Trophoblast cell (in vitro differentiated cells and primary cell): ENCODE data around the gene RAB18.

ENCODE experiments used
- DNase-seq, 2 donors: peaks; one replicate each; pipeline ENCODE4 v3.0.0-alpha.2; 2016
- H2AFZ ChIP-seq: 2 replicates; pipeline ENCODE4 v1.6.1; 2013; ENCODE audit warnings: low read length, moderate library complexity, mild to moderate bottlenecking; ENCODE audit not compliant: insufficient read depth, poor library complexity
- H2AK5ac ChIP-seq: 2 replicates; pipeline ENCODE4 v1.6.1; 2013; ENCODE audit warnings: mild to moderate bottlenecking, low read length
- H2BK120ac ChIP-seq: 2 replicates; pipeline ENCODE4 v1.6.1; 2013; ENCODE audit warnings: low read length, mild to moderate bottlenecking, moderate library complexity; ENCODE audit not compliant: insufficient read depth, poor library complexity
- H2BK12ac ChIP-seq: 2 replicates; pipeline ENCODE4 v1.6.1; 2013; ENCODE audit warnings: mild to moderate bottlenecking, low read length, moderate library complexity
- H2BK5ac ChIP-seq: 2 replicates; pipeline ENCODE4 v1.6.1; 2013; ENCODE audit warnings: low read length, low read depth, moderate library complexity, mild to moderate bottlenecking; ENCODE audit not compliant: poor library complexity
- H3K14ac ChIP-seq: 2 replicates; pipeline ENCODE4 v1.6.1; 2013; ENCODE audit warnings: mild to moderate bottlenecking, low read length
- H3K18ac ChIP-seq: 2 replicates; pipeline ENCODE4 v1.6.1; 2013; ENCODE audit warnings: mild to moderate bottlenecking, low read length
- H3K23ac ChIP-seq: 2 replicates; pipeline ENCODE4 v1.6.1; 2013; ENCODE audit warnings: low read length
- H3K27ac ChIP-seq: 2 replicates; pipeline ENCODE4 v1.5.1; 2013; ENCODE audit warnings: low read depth, mild to moderate bottlenecking, inconsistent platforms, low read length, moderate library complexity
- H3K27me3 ChIP-seq: 2 replicates; pipeline ENCODE4 v1.6.1; 2013; ENCODE audit warnings: inconsistent platforms, mild to moderate bottlenecking, low read length, moderate library complexity; ENCODE audit not compliant: insufficient read depth
- H3K36me3 ChIP-seq, 2 experiments: 1 replicate in 1 of 2; 2 replicates in 1 of 2; pipeline ENCODE4 v1.6.1; 2013; ENCODE audit warnings: low read length in 2 of 2, mild to moderate bottlenecking in 2 of 2, moderate library complexity in 1 of 2; ENCODE audit not compliant: insufficient read depth in 2 of 2, control insufficient read depth in 1 of 2
- H3K4ac ChIP-seq: 2 replicates; pipeline ENCODE4 v1.6.1; 2013; ENCODE audit warnings: low read depth, mild to moderate bottlenecking, low read length, moderate library complexity
- H3K4me1 ChIP-seq, 2 experiments: 1 replicate in 1 of 2; 2 replicates in 1 of 2; pipeline ENCODE4 v1.6.1; 2013; ENCODE audit warnings: low read length in 2 of 2, mild to moderate bottlenecking in 2 of 2, moderate library complexity in 1 of 2; ENCODE audit not compliant: insufficient read depth in 2 of 2, control insufficient read depth in 1 of 2
- H3K4me2 ChIP-seq: 2 replicates; pipeline ENCODE4 v1.6.1; 2013; ENCODE audit warnings: inconsistent platforms, mild to moderate bottlenecking, low read length, moderate library complexity
- H3K4me3 ChIP-seq: 2 replicates; pipeline ENCODE4 v1.5.1; 2013; ENCODE audit warnings: mild to moderate bottlenecking, low read depth, low read length, inconsistent platforms
- H3K79me1 ChIP-seq: one replicate; pipeline ENCODE4 v1.6.1; 2013; ENCODE audit warnings: low read length
- H3K79me2 ChIP-seq: 2 replicates; pipeline ENCODE4 v1.6.1; 2013; ENCODE audit warnings: low read length, mild to moderate bottlenecking; ENCODE audit not compliant: control insufficient read depth, insufficient read depth, poor library complexity
- H3K9ac ChIP-seq: 2 replicates; pipeline ENCODE4 v1.6.1; 2013; ENCODE audit warnings: mild to moderate bottlenecking, low read length
- H3K9me3 ChIP-seq: 2 replicates; pipeline ENCODE4 v1.6.1; 2013; ENCODE audit warnings: low read depth, mild to moderate bottlenecking, control low read depth, inconsistent platforms, low read length; ENCODE audit not compliant: insufficient read depth
- H4K12ac ChIP-seq: 2 replicates; pipeline ENCODE4 v1.6.1; 2013; ENCODE audit warnings: low read depth, mild to moderate bottlenecking, low read length, moderate library complexity
- H4K8ac ChIP-seq: 2 replicates; pipeline ENCODE4 v1.6.1; 2013; ENCODE audit warnings: low read depth, mild to moderate bottlenecking, low read length, moderate library complexity
- H4K91ac ChIP-seq: one replicate; pipeline ENCODE4 v1.6.1; 2013; ENCODE audit warnings: low read depth, mild to moderate bottlenecking, low read length, moderate library complexity
- WGBS: extraction: QIAGEN DNeasy Blood & Tissue Kit; methylation state at CpG from one replicate; pipeline ENCODE4 v1.1.7; 2013; ENCODE audit warnings: missing lambda C conversion rate; ENCODE audit not compliant: insufficient read length, insufficient coverage; ENCODE audit errors: extremely low coverage; 5-methylcytosine and 5-hydroxymethylcytosine counted together

RAB18 gene

GRCh38 chr10:27470885-27471284 lies 33.2 kb upstream of the RAB18 start:
- peak overlapping the region; percentile 86 for H2AK5ac ChIP-seq
- no peak overlapping the region for H2BK12ac ChIP-seq
- H3K79me1 ChIP-seq: no peaks in the 10 kb centered on the region
- H3K4me1 ChIP-seq: peaks cover 0 to 2% of the 10 kb centered on the region in 2 experiments
- no peak overlapping the region for H2BK120ac ChIP-seq
- no peak overlapping the region for H3K18ac ChIP-seq
- H3K23ac ChIP-seq: no peak overlapping the region
- H3K9me3 ChIP-seq: no peaks in the 10 kb centered on the region
- H3K27me3 ChIP-seq: no peaks in the 10 kb centered on the region
- no peak overlapping the region for H2AFZ ChIP-seq
- H3K79me2 ChIP-seq: no peaks in the 10 kb centered on the region
- H3K9ac ChIP-seq: no peak overlapping the region
- H4K8ac ChIP-seq: peak overlapping the region; percentile 60
- H4K91ac ChIP-seq: no peak overlapping the region
- H2BK5ac ChIP-seq: no peak overlapping the region
- H3K4ac ChIP-seq: no peak overlapping the region
- no peak overlapping the region for H4K12ac ChIP-seq
- DNase-seq: no peak
- H3K14ac ChIP-seq: peak overlapping the region; percentile 19
- no peak overlapping the region for H3K27ac ChIP-seq
- H3K36me3 ChIP-seq: peaks cover 0 to 2% of the 10 kb centered on the region in 2 experiments
- no peak overlapping the region for H3K4me2 ChIP-seq
- no peak overlapping the region for H3K4me3 ChIP-seq
- WGBS: no CpG with 5 or more reads among the region's 5 CpGs

GRCh38 chr10:27474741-27475140 lies 29.4 kb upstream of the RAB18 start:
- Histone ChIP-seq H3K27me3 (no peaks in the 10 kb centered on the region), H3K4ac (no peak overlapping the region), H2BK5ac (no peak overlapping the region), H4K8ac (no peak overlapping the region), H2AFZ (no peak overlapping the region), H3K4me1 (no peaks in the 10 kb centered on the region), H3K79me2 (no peaks in the 10 kb centered on the region), H3K4me3 (no peak overlapping the region), H3K79me1 (no peaks in the 10 kb centered on the region), H3K18ac (no peak overlapping the region), H2BK12ac (no peak overlapping the region), H2AK5ac (no peak overlapping the region), H3K9me3 (no peaks in the 10 kb centered on the region), H3K9ac (no peak overlapping the region), H3K4me2 (no peak overlapping the region), H4K12ac (no peak overlapping the region), H3K27ac (no peak overlapping the region), H2BK120ac (no peak overlapping the region), H3K36me3 (peaks cover 0 to 2% of the 10 kb centered on the region in 2 experiments), H3K23ac (no peak overlapping the region), H4K91ac (no peak overlapping the region), H3K14ac (no peak overlapping the region)
- no CpG with 5 or more reads among the region's 4 CpGs for whole genome bisulfite sequencing
- DNase-seq: no peak

- H3K27ac ChIP-seq: no peak overlapping the region
- H3K4me2 ChIP-seq: no peak overlapping the region
- no peak overlapping the region for H3K18ac ChIP-seq
- no peaks in the 10 kb centered on the region for H3K9me3 ChIP-seq
- H4K12ac ChIP-seq: no peak overlapping the region
- no peak overlapping the region for H2BK12ac ChIP-seq
- H3K23ac ChIP-seq: no peak overlapping the region
- H3K4me3 ChIP-seq: no peak overlapping the region
- H2AFZ ChIP-seq: no peak overlapping the region
- H2BK5ac ChIP-seq: no peak overlapping the region
- no peak overlapping the region for H4K91ac ChIP-seq
- H3K9ac ChIP-seq: no peak overlapping the region
- no peaks in the 10 kb centered on the region for H3K4me1 ChIP-seq
- H3K4ac ChIP-seq: no peak overlapping the region
- no peak for DNase-seq
- no peaks in the 10 kb centered on the region for H3K27me3 ChIP-seq
- no peak overlapping the region for H3K14ac ChIP-seq
- no peak overlapping the region for H4K8ac ChIP-seq
- no peak overlapping the region for H2BK120ac ChIP-seq
- no CpG with 5 or more reads among the region's 2 CpGs for WGBS
- no peaks in the 10 kb centered on the region for H3K79me2 ChIP-seq
- H2AK5ac ChIP-seq: no peak overlapping the region
- H3K79me1 ChIP-seq: no peaks in the 10 kb centered on the region
- H3K36me3 ChIP-seq: no peaks in the 10 kb centered on the region
Observed at GRCh38 chr10:27479016-27479415, 25.1 kb upstream of the RAB18 start.

- Histone ChIP-seq H3K4me2 (no peak overlapping the region), H3K79me2 (no peaks in the 10 kb centered on the region), H3K18ac (no peak overlapping the region), H3K14ac (no peak overlapping the region), H3K27ac (no peak overlapping the region), H3K36me3 (no peaks in the 10 kb centered on the region), H3K4ac (no peak overlapping the region), H3K23ac (no peak overlapping the region), H4K8ac (no peak overlapping the region), H2AK5ac (no peak overlapping the region), H3K4me1 (no peaks in the 10 kb centered on the region), H3K79me1 (no peaks in the 10 kb centered on the region), H4K91ac (no peak overlapping the region), H3K9me3 (no peaks in the 10 kb centered on the region), H3K9ac (no peak overlapping the region), H2BK12ac (no peak overlapping the region), H2BK120ac (no peak overlapping the region), H4K12ac (no peak overlapping the region), H3K27me3 (no peaks in the 10 kb centered on the region), H3K4me3 (no peak overlapping the region), H2AFZ (no peak overlapping the region), H2BK5ac (no peak overlapping the region)
- DNase-seq: no peak
- no CpG with 5 or more reads among the region's 1 CpG for WGBS
Observed at GRCh38 chr10:27481486-27481885, 22.6 kb upstream of the RAB18 start.
